ENCODE results near the gene GATA1. TPM values are rescaled to one million over a fixed set of nuclear protein-coding genes. Genes with fewer than 3 reads are reported as not detected.

The GATA1 gene
- total RNA-seq, 4 donors from 2014 or later, result not detected

- Histone ChIP-seq H3K4me3 (replicated peaks in 1 of 3) (no peak overlapping the region), H3K27me3 (no peaks in the 10 kb centered on the region), H3K36me3 (no peaks in the 10 kb centered on the region), H3K27ac (no peak overlapping the region), H3K4me1 (peaks cover 0 to 5% of the 10 kb centered on the region in 2 donors), H3K9me3 (no peaks in the 10 kb centered on the region)
- WGBS, 2 donors, result no CpG with 5 or more reads among the region's 58 CpGs
- no peak for DNase-seq
- intact Hi-C loops (cut with DNase I), result no loop called here
- TF ChIP-seq, protein P1, sequence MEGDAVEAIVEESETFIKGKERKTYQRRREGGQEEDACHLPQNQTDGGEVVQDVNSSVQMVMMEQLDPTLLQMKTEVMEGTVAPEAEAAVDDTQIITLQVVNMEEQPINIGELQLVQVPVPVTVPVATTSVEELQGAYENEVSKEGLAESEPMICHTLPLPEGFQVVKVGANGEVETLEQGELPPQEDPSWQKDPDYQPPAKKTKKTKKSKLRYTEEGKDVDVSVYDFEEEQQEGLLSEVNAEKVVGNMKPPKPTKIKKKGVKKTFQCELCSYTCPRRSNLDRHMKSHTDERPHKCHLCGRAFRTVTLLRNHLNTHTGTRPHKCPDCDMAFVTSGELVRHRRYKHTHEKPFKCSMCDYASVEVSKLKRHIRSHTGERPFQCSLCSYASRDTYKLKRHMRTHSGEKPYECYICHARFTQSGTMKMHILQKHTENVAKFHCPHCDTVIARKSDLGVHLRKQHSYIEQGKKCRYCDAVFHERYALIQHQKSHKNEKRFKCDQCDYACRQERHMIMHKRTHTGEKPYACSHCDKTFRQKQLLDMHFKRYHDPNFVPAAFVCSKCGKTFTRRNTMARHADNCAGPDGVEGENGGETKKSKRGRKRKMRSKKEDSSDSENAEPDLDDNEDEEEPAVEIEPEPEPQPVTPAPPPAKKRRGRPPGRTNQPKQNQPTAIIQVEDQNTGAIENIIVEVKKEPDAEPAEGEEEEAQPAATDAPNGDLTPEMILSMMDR (IDR thresholded peaks at IDR 0.05), result no peak
- TF ChIP-seq POLR2A (IDR thresholded peaks at IDR 0.05), result no peak
Measured at GRCh38 chrX:48831136-48831908, 44.9 kb downstream of the GATA1 start.

- intact Hi-C loops (cut with DNase I), result no loop called here
Measured at GRCh38 chrX:48831909-48832291, 45.5 kb downstream of the GATA1 start.

DNA sequence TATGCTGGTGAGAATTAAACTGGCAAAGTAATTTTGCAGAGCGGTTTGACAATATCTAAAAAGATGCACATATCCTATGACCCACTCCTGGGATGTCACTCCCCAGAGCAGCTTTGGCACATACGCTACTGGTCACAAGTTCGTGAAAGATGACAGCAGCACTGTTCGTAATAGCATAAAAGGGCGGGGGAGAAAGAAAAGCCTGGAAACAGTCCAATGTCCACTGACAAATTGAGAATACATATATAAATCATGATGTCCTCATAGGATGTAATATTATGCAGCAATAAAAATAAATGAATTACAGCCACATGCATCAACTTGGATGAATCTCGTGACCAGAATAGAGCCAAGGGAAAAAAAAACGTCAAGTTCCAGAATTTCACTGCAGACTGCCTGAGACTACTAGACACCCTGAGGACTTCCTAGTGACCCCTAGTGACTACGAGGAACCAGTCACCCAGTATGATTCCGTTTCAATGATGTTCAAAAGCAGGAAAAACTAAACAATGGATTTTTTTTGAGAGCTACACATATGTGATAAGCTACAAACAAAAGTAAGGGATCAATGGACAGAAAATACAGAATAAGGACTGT lies 47.2 kb downstream of the GATA1 start:
- no peak overlapping the region for H3K27ac ChIP-seq
- DNase-seq, result no peak
- no peaks in the 10 kb centered on the region for H3K27me3 ChIP-seq
- H3K36me3 ChIP-seq, result no peaks in the 10 kb centered on the region
- peaks cover 0 to 5% of the 10 kb centered on the region in 2 donors for H3K4me1 ChIP-seq
- TF ChIP-seq POLR2A (IDR thresholded peaks at IDR 0.05), result no peak
- H3K4me3 ChIP-seq (replicated peaks in 1 of 3), result no peak overlapping the region
- intact Hi-C loops (cut with DNase I), result no loop called here
- 31 to 36% methylated on average over 9 of the region's 9 CpGs for WGBS, 2 donors
- H3K9me3 ChIP-seq, result no peaks in the 10 kb centered on the region

More at GRCh38 chrX:48831909-48832291, 45.5 kb downstream of the GATA1 start:
- Histone ChIP-seq H3K4me3 (replicated peaks in 1 of 3) (no peak overlapping the region), H3K27ac (no peak overlapping the region), H3K4me1 (peaks cover 0 to 5% of the 10 kb centered on the region in 2 donors), H3K27me3 (no peaks in the 10 kb centered on the region), H3K36me3 (no peaks in the 10 kb centered on the region), H3K9me3 (no peaks in the 10 kb centered on the region)
- no CpG with 5 or more reads among the region's 57 CpGs for WGBS, 2 donors
- DNase-seq, result no peak
- TF ChIP-seq, protein P1 (IDR thresholded peaks at IDR 0.05), result no peak

DNA sequence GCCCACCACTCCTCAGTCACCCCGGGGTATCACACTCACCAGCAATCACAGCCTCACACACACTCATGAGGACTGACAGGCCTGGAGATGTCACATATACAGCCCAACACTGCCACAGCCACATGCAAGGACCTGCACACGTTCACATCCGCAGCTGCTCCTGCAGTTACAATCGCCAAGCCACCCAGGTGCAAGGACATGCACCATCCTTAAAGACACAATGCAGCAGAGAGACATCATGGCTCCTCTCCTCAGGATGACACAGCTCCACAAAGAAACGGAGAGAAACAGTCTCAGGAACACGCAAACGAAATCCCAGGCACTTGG lies 48.0 kb downstream of the GATA1 start:
- H3K4me3 ChIP-seq (replicated peaks in 1 of 3), result no peak overlapping the region
- H3K27me3 ChIP-seq, result no peaks in the 10 kb centered on the region
- H3K4me1 ChIP-seq, result peaks cover 0 to 5% of the 10 kb centered on the region in 2 donors
- no peak for DNase-seq
- intact Hi-C loops (cut with DNase I), result no loop called here
- no peaks in the 10 kb centered on the region for H3K36me3 ChIP-seq
- no peaks in the 10 kb centered on the region for H3K9me3 ChIP-seq
- 20 to 40% methylated on average over 1 of the region's 7 CpGs for WGBS, 2 donors
- TF ChIP-seq POLR2A (IDR thresholded peaks at IDR 0.05), result no peak
- TF ChIP-seq, protein P1 (IDR thresholded peaks at IDR 0.05), result no peak
- no peak overlapping the region for H3K27ac ChIP-seq

DNA sequence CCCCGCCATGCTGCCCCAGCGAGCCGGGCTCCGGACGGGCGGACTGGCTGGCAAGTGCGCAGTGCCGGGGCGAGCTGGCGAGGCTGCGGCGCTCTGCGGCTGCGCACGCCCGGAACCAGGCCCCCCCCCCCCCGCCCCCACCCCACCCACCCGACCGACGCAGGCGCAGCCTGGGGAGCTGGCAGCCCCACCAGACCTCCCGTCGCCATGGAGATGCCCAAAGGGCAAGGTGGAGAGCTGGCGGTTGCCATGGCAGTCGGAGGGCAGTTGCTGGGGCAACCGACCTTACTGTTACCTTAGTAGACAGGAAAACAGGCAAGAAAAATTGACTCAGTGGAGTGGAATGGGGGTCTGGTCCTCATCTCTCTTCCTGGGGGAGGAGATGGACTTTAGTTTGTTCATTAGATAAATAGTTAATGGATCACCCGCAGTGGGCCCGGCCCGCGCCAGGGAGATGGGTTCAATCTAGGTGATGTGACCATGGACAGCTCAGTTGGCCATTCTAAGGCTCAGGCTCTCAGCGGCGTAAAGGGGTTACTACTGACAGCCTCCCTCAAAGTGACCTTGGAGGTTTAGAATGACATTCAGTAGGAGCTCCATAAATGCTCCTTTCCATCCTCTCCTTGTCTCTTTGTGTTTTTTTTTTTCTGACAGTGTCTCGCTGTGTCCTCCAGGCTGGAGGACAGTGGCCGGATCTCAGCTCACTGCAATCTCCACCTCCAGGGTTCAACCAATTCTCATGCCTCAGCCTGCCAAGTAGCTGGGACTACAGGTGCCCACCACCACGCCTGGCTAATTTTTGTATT lies 49.3 kb downstream of the GATA1 start, which contains the start of gene PCSK1N:
Gene PCSK1N, minus strand, starts transcription at position 87 of the 806 bp plus-strand sequence. Its CDS starts 78 bp downstream, at position 9.
- H3K4me1 ChIP-seq, result peaks cover 0 to 5% of the 10 kb centered on the region in 2 donors
- WGBS, 2 donors, result 42 to 49% methylated on average over 6 to 7 of the region's 35 CpGs
- no peak within 1 kb of the TSS for H3K4me3 ChIP-seq (replicated peaks in 1 of 3)
- DNase-seq, result peak in 1 of 2 donors; percentile 11
- H3K9me3 ChIP-seq, result no peaks in the 10 kb centered on the region
- H3K27me3 ChIP-seq, result no peaks in the 10 kb centered on the region
- no peak within 1 kb of the TSS for H3K27ac ChIP-seq
- intact Hi-C loops (cut with DNase I), result no loop called here
- H3K36me3 ChIP-seq, result no peaks in the 10 kb centered on the region
- TF ChIP-seq, protein P1 (IDR thresholded peaks at IDR 0.05), result no peak
- no peak for TF ChIP-seq POLR2A (IDR thresholded peaks at IDR 0.05)
